AG08395 (cell line): ENCODE measurements around the gene ONECUT1.
A peak's percentile ranks its signal among the peaks of the same experiment; 100 is the strongest.

Experiments
- DNase-seq: peaks from one replicate; pipeline ENCODE4 v3.0.0; 2012; ENCODE audit warnings: mixed read lengths, low spot score

The ONECUT1 gene

DNA sequence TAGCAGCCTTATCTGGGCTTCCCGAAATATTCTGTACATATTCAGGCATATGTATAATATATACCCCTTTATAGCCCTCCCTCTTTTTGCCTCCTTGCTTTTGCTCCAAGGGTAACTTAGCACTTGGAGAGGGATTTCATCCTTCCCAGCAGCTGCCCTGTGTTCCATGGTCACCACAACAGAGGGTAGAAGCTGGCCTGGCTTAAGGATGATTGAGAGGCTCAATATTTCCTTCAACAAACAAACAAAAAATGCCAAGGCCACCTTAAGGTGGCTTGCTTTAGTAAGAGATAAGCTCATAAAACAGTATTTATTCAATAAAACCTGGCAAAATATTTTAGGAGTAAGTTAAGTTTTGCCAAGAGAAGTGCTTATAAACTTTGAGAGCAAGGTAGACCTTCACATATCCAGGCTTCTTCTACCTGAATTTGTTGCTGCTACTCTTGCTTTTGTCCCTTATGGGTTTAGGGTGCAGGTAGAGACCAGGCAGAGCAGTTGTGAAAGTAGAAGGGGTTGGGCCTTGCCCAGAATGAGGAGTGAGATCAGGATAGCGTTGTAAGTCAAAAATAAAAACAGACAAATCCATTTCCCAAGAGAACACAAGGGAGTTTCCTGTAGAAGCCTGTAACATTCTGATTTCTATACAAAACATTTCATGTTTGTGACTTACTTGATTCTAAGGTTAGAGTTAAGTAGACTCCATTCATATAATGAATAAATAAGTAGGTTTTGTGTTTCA is 58.2 kb downstream of the ONECUT1 start:
- no peak for DNase-seq

DNA sequence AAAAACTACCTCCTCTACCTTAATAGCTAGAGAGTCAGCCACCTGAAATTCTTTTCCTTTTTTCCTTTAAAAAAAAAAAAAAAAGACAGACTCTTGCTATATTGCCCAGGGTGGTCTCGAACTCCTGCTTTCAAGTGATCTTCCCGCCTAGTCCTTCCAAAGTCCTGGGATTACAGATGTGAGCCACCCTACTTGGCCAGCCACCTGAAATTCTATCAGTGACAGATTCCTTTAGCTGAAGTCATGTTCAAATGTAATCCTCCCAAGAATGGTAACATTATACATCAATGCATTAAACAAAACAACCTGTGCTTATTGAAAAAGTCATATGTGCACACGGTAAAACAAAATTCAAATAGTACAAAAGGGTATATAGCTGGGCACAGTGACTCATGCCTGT is 59.1 kb downstream of the ONECUT1 start:
- DNase-seq: no peak

DNA sequence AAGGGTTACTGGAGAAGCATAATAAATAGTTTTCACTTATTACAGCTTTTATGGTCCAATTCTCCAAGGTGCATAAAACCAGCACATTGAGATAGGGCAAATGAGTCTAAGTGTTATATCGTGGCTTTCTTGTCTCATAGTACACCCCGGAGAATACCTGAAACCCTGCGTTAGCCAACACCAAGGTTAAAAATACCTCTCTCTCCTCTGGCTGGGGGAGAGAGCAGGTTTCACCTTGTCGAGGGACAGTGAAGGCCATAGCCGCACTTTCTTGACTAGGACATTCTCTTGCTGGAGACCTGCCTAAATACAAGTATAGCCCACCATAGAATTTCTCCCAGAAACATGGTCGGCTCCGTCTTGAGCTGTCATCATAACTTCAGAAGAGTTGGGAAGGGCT is 59.5 kb downstream of the ONECUT1 start:
- DNase-seq: no peak

DNA sequence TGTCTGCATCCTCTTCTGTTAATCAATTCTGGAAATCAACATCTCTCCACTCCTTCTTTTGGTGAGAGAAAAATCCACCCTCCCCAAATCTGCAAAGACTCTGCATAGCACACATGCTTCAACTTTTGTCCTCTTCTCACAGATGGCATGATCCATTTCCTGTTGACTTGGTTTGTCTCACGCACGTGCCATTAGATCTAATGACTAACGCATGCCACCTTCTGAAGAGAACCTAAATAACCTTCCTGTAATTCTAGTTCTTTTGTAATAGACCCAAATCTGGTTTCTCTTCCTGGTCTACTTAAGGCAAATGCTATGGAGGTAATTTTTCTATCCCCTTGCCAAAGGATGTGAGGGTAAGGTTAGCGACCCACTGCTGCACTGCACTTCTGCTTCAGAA is 60.0 kb downstream of the ONECUT1 start:
- DNase-seq: peak; percentile 61

DNA sequence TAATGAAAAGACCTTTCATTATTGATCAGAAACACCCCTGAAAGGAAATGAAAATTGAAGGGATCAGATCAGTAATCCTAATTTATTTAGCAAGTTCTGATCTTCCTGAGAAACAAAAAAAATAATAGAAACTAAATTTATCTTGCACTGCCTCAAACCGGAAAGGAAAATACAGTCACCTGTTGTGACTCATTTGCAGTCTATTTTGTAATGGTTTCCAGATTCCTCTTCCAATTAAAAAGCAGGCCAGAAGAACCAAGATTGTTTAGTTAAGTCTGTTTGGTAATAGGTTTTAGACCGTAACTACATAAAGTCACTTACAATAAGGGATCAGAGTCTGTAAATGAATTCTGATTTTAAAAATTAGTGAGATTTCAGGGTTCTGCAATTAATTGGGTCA is 61.2 kb downstream of the ONECUT1 start:
- peak; percentile 50 for DNase-seq

DNA sequence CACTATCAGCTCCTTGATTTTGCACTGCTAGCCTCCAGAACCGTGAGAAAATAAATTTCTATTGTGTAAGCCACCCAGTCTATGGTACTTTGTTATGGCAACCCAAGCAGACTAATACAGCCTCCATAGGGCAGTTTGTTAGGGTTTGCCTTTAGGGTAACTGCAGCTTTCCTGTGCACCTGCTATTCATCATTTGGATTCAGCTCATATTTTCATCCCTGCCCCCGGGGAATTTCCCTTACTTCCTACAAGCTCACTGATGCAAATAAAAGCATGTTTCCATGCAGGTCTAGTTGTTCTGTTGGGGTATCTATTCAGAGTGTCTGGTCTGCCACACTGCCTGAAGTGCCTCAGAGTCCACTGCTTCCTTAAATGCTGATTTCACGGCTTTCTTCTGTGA is 62.3 kb downstream of the ONECUT1 start:
- DNase-seq: no peak

DNA sequence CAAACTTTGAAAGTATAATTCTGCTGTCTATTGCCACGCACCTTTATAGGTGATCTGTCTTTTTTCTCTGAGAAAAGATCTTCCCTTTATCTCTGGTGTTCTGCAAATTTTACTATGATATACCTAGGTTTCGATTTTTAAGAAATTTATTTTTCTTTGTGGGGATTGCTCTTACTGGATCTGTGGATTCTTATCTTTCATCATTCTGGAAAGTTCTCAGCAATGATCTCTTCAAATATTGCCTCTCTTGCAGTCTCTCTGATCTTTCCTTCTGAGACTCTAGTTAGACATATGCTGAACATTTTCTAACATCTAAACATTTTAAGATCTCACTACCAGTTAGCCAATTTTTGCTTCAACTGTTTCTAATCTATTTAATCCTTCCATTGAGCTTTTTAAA is 63.9 kb downstream of the ONECUT1 start:
- DNase-seq: no peak

DNA sequence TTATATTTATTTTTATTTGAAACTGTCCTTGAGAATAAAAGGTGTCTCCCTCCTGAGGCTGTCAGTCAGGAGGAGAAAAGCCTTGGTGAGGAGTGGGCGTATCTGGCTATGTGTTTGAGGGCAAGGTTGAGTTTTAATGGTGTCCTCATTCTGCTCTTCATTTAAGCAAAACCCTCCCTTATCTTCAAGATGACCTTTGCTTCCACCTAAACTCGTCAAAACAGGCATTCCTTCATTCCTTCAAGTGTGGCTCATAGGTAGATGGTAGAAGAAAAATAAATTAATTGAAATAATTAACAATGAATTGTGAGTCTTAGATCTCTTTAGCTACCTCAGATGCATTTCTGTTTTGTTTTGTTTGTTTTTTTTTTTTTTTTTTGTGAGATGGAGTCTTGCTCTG is 71.6 kb downstream of the ONECUT1 start:
- DNase-seq: no peak

DNA sequence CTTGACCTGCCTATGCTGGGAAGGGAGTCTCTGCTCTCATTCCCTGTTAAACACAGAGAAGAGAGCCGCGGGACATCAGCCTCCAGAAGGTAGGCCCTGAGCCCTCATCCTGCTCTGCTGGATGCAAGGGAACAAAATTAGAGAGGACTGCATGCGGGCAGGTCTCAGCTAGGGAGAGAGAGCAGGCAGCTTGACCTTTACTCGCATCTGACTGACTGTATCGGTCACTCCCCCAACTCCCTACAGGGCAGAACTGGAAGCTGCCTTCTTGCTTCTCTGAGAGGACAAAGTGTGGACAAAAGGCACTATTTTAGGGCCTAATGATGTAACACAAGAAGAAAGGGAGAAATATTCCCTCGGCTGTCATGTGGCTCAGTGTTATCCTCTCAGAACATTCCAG is 72.2 kb downstream of the ONECUT1 start:
- DNase-seq: no peak

DNA sequence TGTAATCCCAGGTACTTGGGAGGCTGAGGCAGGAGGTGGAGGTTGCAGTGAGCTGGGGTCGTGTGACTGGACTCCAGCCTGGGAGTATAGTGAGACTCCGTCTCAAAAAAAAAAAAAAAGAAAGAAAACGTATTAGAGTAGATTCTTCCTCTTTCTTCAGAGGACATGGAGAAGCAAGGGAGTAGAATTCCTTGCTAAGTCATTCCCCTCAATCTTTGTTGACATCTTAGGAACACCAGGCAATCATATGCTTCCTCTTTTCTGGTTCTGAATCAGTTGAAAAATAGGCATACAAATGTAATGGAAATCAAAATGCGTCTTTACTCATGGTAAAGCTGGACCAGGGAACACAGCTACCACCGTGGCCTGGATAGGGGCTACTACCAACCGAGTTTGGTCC is 72.7 kb downstream of the ONECUT1 start:
- DNase-seq: no peak

DNA sequence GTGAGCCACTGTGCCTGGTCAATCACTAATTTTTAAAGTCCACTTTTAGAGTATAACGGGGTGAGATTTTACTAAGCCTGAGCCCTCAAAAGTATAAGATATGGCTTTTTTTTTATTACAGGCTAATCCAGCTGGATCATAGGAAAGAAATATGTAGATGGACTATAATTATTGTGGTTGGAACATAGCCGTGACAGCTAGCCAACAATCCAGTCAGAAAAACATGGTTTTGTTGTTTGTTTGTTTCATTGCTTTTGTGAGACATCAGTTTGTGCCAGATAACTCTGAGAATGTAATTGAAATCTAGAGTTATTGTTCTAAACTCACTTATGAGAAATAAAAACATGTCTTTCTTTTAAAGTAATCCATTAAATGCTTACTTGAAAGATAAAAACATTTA is 73.6 kb downstream of the ONECUT1 start:
- DNase-seq: no peak

DNA sequence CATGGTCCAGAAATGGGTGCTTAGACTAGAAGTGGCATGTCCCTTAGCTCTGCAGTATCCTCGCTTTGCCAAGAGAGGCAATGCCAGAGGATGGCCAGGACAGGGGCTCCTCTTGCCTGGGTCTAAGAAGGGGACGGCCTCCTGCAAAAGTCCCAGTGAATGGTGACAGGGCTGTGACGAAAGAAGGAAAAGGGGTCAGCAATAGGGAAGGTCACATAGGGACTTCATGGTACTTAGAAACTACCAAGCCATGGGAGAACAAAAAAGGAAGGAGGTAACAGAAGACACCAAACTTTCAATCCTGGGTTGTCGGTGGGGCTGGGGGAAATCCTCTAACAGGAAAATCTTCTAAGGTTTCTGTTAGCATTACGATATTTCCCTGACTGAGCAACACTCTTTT is 74.7 kb downstream of the ONECUT1 start:
- DNase-seq: no peak

DNA sequence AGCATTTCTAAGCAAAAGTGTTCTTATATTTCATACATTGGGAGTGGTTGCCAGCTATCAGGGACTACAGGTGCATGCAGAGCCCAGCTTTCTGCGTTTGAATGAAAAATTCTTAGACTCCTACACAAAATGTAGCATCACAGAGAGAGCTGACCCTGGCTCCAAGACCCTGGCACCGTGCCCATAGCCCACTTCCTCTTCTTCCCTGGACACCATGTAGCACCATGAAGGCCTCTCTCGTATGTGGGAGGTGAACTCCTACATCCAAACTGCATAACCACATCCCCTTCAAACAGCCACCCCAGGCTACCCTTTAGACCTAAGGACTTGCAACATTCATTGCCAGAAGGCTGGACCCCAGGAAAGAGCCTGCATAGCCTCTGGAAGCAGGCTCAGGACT is 75.2 kb downstream of the ONECUT1 start:
- DNase-seq: no peak

DNA sequence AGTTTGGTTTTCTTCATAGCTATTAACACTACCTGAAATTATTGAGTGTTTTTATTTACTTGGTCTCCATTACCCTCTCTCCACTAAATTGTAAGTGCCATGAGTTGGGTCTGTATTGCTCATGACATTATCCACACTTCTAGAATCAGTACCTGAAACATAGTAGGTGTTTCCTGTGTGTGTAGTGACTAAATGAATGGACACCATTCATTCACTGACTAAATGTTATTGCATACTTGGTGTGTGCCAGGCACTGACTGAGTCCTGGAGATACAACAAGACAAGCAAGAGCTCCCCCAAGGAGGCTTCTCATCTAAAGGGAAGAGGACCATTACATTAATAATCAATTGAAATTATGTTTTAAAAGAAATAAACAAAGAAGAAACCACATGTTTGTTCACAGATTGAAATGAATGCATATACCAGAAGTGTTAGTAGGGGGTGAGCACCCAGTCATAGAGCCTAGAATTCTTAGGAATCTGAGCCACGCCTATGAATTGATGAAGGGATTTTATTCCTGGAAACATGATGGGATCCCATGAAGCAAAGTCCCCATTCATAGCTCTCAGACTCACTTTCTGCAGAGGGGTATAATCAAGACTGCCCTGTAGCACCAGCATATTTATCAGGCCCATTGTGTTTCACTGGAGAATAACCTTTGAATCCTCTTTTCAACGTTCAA is 79.3 kb downstream of the ONECUT1 start:
- no peak for DNase-seq

DNA sequence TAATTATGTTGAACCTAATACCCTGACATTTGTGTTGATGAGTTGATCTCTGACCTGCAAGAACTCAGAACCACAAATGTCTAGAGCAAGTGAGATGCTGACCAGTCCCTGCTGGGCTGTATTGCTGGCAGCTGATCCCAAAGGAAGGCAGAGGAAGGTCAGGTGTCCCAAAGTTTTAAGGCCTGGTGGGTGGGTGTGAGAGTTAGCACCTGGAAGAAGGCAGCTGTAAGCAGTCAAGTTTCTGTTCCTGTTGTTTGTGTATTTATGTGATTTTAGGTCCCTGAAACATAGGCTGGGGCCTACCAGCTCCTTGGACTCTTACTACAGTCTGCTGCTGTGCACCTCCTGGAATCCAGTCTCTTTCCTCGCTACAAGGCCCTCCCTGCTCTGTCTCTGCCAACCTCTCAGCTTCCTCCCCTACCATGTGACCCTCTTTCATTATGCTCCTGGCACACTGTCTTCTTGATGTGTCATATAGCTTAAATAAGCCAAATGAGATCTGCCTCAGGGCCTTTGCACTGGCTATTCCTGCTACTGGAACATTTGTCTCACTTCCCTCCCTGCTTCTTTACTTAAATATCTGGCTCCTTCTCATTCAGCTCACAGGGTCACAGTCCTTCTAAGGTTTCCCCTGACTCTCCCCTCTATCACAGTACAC is 80.0 kb downstream of the ONECUT1 start:
- DNase-seq: no peak

DNA sequence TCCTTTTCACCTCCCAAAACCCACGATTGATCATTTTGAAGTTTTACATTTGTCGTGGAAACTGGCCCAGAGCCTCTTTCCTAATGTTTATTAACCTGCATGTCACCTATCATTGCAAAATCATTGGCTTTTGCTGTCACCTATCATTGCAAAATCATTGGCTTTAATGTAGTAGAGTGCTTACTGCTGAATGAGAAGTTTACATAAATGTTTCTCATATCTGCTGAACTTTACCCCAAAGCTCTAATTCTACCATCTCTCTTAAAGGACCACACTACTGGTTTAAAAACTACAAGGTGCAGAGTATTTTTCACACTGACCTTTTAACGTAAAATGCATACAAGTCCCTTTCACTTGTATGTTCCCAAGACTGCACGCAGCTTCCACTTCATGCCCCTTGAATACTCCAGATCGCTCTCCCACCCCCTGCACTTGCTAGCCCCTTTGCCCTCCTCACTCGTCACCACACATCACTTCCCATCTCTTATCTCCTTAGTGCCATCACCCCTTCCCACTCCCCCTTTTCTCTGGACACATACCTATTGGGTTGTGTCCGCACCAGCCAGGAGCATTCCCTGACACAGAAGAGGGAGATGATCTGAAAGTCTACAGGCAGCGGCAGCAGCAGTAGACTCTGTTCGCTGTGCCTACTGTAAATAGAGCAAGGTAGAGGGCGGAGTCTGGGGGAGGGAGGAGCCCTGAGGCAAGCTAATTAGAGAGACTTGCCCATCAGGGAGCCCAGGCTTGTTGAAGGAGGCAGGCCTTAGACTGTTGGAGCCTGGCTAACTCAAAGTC is 80.8 kb downstream of the ONECUT1 start:
- no peak for DNase-seq
